ENCODE data around the gene VAV2. TPM values are rescaled to one million over a fixed set of nuclear protein-coding genes. Genes with fewer than 3 reads are reported as not detected.

VAV2 gene
- total RNA-seq, 4 donors from 2014 or later = 15.0 to 25.7 (median 20.5) TPM

DNA sequence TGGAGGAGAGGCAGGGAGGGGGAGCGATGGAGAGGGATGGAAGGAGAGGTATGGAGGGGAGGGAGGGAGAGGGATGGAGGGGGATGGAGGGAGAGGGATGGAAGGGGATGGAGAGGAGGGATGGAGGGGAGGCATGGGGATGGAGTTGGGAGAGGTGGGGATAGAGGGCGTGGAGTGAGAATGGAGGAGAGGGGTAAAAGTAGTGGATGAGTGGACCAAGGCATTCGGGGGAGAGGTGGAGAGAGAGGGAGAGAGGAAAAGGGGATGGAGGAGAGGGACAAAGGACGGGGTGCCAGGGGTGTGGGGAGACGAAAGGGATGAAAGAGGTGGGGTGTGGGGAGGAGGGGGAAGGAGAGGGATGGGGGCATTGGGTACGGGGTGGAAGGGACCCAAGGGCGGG lies 100.4 kb downstream of the VAV2 start:
- Histone ChIP-seq H3K4me1 (peaks cover 0 to 5% of the 10 kb centered on the region in 2 donors), H3K9me3 (no peaks in the 10 kb centered on the region), H3K36me3 (no peaks in the 10 kb centered on the region), H3K27me3 (no peaks in the 10 kb centered on the region), H3K4me3 (replicated peaks in 1 of 3) (no peak overlapping the region), H3K27ac (no peak overlapping the region)
- intact Hi-C loops (cut with DNase I) = no loop called here
- TF ChIP-seq, protein P1, sequence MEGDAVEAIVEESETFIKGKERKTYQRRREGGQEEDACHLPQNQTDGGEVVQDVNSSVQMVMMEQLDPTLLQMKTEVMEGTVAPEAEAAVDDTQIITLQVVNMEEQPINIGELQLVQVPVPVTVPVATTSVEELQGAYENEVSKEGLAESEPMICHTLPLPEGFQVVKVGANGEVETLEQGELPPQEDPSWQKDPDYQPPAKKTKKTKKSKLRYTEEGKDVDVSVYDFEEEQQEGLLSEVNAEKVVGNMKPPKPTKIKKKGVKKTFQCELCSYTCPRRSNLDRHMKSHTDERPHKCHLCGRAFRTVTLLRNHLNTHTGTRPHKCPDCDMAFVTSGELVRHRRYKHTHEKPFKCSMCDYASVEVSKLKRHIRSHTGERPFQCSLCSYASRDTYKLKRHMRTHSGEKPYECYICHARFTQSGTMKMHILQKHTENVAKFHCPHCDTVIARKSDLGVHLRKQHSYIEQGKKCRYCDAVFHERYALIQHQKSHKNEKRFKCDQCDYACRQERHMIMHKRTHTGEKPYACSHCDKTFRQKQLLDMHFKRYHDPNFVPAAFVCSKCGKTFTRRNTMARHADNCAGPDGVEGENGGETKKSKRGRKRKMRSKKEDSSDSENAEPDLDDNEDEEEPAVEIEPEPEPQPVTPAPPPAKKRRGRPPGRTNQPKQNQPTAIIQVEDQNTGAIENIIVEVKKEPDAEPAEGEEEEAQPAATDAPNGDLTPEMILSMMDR (IDR thresholded peaks at IDR 0.05) = no peak
- no peak for TF ChIP-seq POLR2A (IDR thresholded peaks at IDR 0.05)
- 84 to 93% methylated on average over 5 to 7 of the region's 7 CpGs for WGBS, 2 donors
- no peak for DNase-seq

DNA sequence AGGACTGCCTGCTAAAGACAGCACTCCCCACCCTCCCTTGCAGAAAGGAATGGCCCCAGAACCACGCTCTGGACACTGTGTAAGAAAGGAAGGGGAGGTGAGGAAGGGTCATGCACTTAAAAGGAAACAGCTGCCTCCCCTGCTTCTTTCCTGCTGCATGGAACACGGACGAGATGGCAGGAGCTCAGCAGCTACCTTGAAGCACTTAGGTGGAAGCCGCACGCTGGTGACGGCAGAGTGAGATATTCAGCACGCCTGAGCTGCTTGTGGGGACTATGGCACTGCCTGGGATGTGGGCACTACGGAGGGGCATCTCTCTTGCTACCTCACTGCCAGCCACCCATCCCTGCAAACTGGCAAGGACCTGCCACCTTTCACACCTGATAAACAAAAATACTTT lies 101.5 kb downstream of the VAV2 start:
- no peak overlapping the region for H3K27ac ChIP-seq
- no peak for DNase-seq
- intact Hi-C loops (cut with DNase I) = no loop called here
- 89 to 98% methylated on average over 8 of the region's 8 CpGs for WGBS, 2 donors
- TF ChIP-seq POLR2A (IDR thresholded peaks at IDR 0.05) = no peak
- TF ChIP-seq, protein P1 (IDR thresholded peaks at IDR 0.05) = no peak
- H3K4me1 ChIP-seq = peaks cover 0 to 5% of the 10 kb centered on the region in 2 donors
- H3K36me3 ChIP-seq = no peaks in the 10 kb centered on the region
- H3K27me3 ChIP-seq = no peaks in the 10 kb centered on the region
- no peak overlapping the region for H3K4me3 ChIP-seq (replicated peaks in 1 of 3)
- no peaks in the 10 kb centered on the region for H3K9me3 ChIP-seq

DNA sequence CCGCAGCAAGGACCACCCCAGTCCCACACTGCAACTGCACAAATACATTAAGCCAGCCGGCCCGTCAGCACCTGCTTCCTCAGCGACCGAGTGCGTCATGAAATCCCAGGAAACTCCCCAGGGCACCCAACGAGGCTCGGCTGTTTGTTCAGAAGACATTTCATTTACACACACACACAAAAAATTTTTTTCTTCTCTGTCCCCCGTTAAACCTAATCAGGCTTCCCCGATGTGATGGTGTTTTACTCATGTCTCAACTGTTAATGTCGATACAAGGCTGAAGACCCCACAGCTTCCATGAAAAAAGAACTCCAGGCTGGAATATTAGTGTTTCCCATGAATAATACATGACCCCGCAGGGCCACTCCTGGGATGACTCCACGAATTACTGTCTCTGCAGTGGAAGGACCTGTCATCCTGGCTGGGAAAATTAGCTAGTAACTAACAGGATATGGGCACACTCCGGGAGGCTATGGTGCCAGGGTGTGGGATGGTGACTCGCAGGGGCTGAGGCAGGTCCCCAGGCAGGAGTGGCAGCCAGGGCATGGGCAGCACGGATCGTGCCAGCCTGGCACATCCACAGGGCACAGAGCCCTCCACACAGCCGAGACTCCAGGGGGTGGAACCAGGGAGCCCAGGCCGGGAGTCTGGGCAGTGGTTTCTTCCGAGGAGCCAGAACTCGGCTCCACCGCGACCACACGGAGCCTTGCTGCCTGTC lies 102.4 kb downstream of the VAV2 start:
- intact Hi-C loops (cut with DNase I) = no loop called here
- WGBS, 2 donors = 91 to 95% methylated on average over 16 to 21 of the region's 24 CpGs

DNA sequence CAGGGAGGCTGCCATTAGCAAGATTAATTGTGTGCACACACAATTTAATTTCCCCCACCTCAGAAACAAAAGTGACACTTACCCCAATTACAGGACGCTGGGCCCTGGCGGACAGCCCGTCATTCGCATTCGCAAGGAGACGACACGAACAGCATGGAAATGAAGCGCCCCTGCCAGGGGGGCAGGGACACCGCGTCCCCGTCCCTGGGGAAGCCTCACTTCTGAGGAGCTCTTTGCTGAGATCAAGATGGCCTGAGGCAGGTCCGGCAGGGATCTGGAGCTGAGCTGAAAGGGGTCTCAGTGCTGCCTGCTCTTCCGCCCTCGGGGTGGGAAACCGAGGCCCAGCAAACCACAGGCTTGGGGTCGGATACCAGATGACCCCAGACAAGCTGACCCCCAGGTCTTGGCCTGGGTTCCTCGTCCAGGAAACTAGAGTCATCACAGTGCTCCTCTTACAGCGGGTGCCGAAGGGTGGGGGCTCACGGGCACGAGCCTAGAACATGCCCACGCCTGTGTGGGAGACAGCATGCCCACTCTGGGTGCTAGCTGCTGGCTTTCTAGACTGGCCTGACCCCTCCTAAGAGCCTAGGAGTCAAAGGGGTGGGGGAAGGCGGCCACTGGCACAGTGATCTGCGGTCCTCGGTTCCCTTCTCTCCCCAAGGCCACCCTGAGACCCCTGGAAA lies 103.2 kb downstream of the VAV2 start:
- WGBS, 2 donors = 87 to 91% methylated on average over 18 to 23 of the region's 25 CpGs
- no peak for DNase-seq
- intact Hi-C loops (cut with DNase I) = no loop called here
- no peak overlapping the region for H3K27ac ChIP-seq
- H3K9me3 ChIP-seq = no peaks in the 10 kb centered on the region
- H3K27me3 ChIP-seq = no peaks in the 10 kb centered on the region
- H3K4me3 ChIP-seq (replicated peaks in 1 of 3) = no peak overlapping the region
- H3K4me1 ChIP-seq = peaks cover 0 to 5% of the 10 kb centered on the region in 2 donors
- no peak for TF ChIP-seq POLR2A (IDR thresholded peaks at IDR 0.05)
- TF ChIP-seq, protein P1 (IDR thresholded peaks at IDR 0.05) = no peak
- H3K36me3 ChIP-seq = no peaks in the 10 kb centered on the region

More for the DNA sequence above, 102.4 kb downstream of the VAV2 start:
- TF ChIP-seq, protein P1 (IDR thresholded peaks at IDR 0.05) = no peak
- no peak for TF ChIP-seq POLR2A (IDR thresholded peaks at IDR 0.05)
- Histone ChIP-seq H3K4me1 (peaks cover 0 to 5% of the 10 kb centered on the region in 2 donors), H3K9me3 (no peaks in the 10 kb centered on the region), H3K27ac (no peak overlapping the region), H3K27me3 (no peaks in the 10 kb centered on the region), H3K36me3 (no peaks in the 10 kb centered on the region), H3K4me3 (replicated peaks in 1 of 3) (no peak overlapping the region)
- no peak for DNase-seq
